CD4-positive, alpha-beta T cell (primary cell): Measurements from ENCODE around the gene KIF15. TPM values are rescaled to one million over a fixed set of nuclear protein-coding genes. Genes with fewer than 3 reads are reported as not detected.

Experiments used
- ATAC-seq: fragments of 200-7000 bp; cut with Tn5 transposase; one replicate; pipeline ENCODE4 v1.10.0; 2022; ENCODE audit warnings: mild to moderate bottlenecking; ENCODE audit not compliant: poor library complexity
- CTCF ChIA-PET: fragments of 350-600 bp; sonication (Branson Sonifier 250); formaldehyde crosslinking; loops from one replicate; lab custom pipeline; 2021; ENCODE audit warnings: antibody characterized with exemption, inconsistent platforms; lab: Charles Lee
- POLR2A ChIA-PET: fragments of 350-600 bp; sonication (Branson Sonifier 250); formaldehyde crosslinking; loops from one replicate; lab custom pipeline; 2021; ENCODE audit warnings: antibody characterized with exemption, inconsistent platforms; lab: Charles Lee
- DNase-seq, 14 experiments: peaks; one replicate each; pipeline ENCODE4 v3.0.0-alpha.2; 2013 to 2020; ENCODE audit warnings: mixed read lengths in 2 of 14
- H3K27ac ChIP-seq, 2 donors: one replicate each; pipeline versions ENCODE4 v1.5.1 to v1.7.0; 2013; ENCODE audit warnings: low read length in 2 of 2, low read depth in 1 of 2, mild to moderate bottlenecking in 1 of 2
- H3K27me3 ChIP-seq, 2 experiments: 1 replicate in 1 of 2; 2 replicates in 1 of 2; pipeline versions ENCODE4 v1.6.1 to v1.7.0; 2013; ENCODE audit warnings: low read length in 2 of 2, control low read depth in 1 of 2, mild to moderate bottlenecking in 1 of 2, moderate library complexity in 1 of 2; ENCODE audit not compliant: insufficient read depth in 2 of 2, control insufficient read depth in 1 of 2
- H3K36me3 ChIP-seq: one replicate; pipeline ENCODE4 v1.6.1; 2013; ENCODE audit warnings: low read length, control low read depth; ENCODE audit not compliant: insufficient read depth
- H3K4me1 ChIP-seq: one replicate; pipeline ENCODE4 v1.6.1; 2013; ENCODE audit warnings: low read length, control low read depth; ENCODE audit not compliant: insufficient read depth
- H3K4me3 ChIP-seq: one replicate; pipeline ENCODE4 v1.5.1; 2013; ENCODE audit warnings: mild to moderate bottlenecking, low read length, moderate library complexity
- H3K9me3 ChIP-seq, 2 experiments: 1 replicate in 1 of 2; 2 replicates in 1 of 2; pipeline versions ENCODE4 v1.6.1 to v1.7.0; 2013; ENCODE audit warnings: low read length in 2 of 2, mild to moderate bottlenecking in 2 of 2, control low read depth in 1 of 2, moderate library complexity in 1 of 2; ENCODE audit not compliant: control insufficient read depth in 1 of 2, insufficient read depth in 1 of 2
- H3K27ac Mint-ChIP-seq: one replicate; pipeline ENCODE4 v1.8.0; 2020; ENCODE audit warnings: mixed read lengths
- H3K27me3 Mint-ChIP-seq: one replicate; pipeline ENCODE4 v1.8.0; 2021; ENCODE audit warnings: mixed read lengths
- H3K36me3 Mint-ChIP-seq: one replicate; pipeline ENCODE4 v1.8.0; 2021; ENCODE audit warnings: low read depth, mixed read lengths
- H3K4me1 Mint-ChIP-seq: one replicate; pipeline ENCODE4 v1.8.0; 2021; ENCODE audit warnings: low read depth, mixed read lengths
- H3K4me3 Mint-ChIP-seq: one replicate; pipeline ENCODE4 v1.8.0; 2020; ENCODE audit warnings: mild to moderate bottlenecking, mixed read lengths
- H3K9me3 Mint-ChIP-seq: one replicate; pipeline ENCODE4 v1.8.0; 2020; ENCODE audit warnings: mixed read lengths
- intact Hi-C, 2 experiments: fragments of 100-400 bp; cut with DNase I in 1 of 2; cut with micrococcal nuclease in 1 of 2; formaldehyde crosslinking; loops; one replicate each; pipeline versions ENCODE4 v1.15.1 to v1.9.0; 2023 to 2025; cut with DNase I, micrococcal nuclease
- total RNA-seq, 174 experiments: library from RNA in 2 of 174; stranded (reverse) in 2 of 174; gene quantifications; one replicate each; pipeline ENCODE4 v1.2.3 and lab custom pipeline; 2021 to 2026
- TF ChIP-seq, protein P1 (sequence below): fragments of 200-600 bp; IDR thresholded peaks from one replicate; pipeline ENCODE4 v1.8.0; 2022; ENCODE audit warnings: antibody characterized with exemption, mild to moderate bottlenecking

The KIF15 gene
- total RNA-seq, 2 experiments from 2014 or later = 0.08 to 0.11 TPM

DNA sequence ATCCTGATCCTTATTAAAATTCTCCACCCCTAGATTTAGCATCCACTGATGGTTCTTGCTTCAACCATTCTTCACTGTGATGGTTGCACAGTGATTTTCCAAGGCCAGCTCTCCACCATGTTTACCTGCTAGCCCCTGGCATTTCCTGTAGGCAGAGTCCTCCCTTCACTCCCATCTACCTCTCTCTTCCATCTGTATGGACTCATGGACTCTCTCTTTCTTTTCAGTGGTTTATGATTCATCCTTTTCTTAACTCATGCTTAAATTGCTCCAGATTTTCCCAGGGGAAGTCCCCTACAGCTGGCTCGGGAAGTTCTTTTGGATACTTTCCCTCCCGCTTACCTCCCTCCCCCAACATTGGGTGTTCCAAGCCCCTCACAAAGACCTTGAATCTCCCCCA, 131.5 kb downstream of the KIF15 start:
- TF ChIP-seq, protein P1, sequence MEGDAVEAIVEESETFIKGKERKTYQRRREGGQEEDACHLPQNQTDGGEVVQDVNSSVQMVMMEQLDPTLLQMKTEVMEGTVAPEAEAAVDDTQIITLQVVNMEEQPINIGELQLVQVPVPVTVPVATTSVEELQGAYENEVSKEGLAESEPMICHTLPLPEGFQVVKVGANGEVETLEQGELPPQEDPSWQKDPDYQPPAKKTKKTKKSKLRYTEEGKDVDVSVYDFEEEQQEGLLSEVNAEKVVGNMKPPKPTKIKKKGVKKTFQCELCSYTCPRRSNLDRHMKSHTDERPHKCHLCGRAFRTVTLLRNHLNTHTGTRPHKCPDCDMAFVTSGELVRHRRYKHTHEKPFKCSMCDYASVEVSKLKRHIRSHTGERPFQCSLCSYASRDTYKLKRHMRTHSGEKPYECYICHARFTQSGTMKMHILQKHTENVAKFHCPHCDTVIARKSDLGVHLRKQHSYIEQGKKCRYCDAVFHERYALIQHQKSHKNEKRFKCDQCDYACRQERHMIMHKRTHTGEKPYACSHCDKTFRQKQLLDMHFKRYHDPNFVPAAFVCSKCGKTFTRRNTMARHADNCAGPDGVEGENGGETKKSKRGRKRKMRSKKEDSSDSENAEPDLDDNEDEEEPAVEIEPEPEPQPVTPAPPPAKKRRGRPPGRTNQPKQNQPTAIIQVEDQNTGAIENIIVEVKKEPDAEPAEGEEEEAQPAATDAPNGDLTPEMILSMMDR = no peak
- Mint-ChIP-seq H3K4me1 (no peaks in the 10 kb centered on the region), H3K27me3 (no peaks in the 10 kb centered on the region), H3K4me3 (no peak overlapping the region), H3K9me3 (no peaks in the 10 kb centered on the region), H3K27ac (no peak overlapping the region), H3K36me3 (no peaks in the 10 kb centered on the region)
- DNase-seq (no peak), ATAC-seq (no peak)
- ChIA-PET CTCF (no interaction called here), POLR2A (no interaction called here)
- Histone ChIP-seq H3K9me3 (no peaks in the 10 kb centered on the region), H3K4me3 (no peak overlapping the region), H3K36me3 (no peaks in the 10 kb centered on the region), H3K4me1 (no peaks in the 10 kb centered on the region), H3K27me3 (no peaks in the 10 kb centered on the region), H3K27ac (no peak overlapping the region)
- intact Hi-C loops = no loop called here

- intact Hi-C loops = no loop called here
- ChIA-PET POLR2A (no interaction called here), CTCF (no interaction called here)
- Mint-ChIP-seq H3K4me3 (no peak overlapping the region), H3K9me3 (no peaks in the 10 kb centered on the region), H3K36me3 (no peaks in the 10 kb centered on the region), H3K4me1 (no peaks in the 10 kb centered on the region), H3K27me3 (peaks cover 7% of the 10 kb centered on the region), H3K27ac (no peak overlapping the region)
- no peak overlapping the region for H3K4me3 ChIP-seq
- no peaks in the 10 kb centered on the region for H3K36me3 ChIP-seq
- no peaks in the 10 kb centered on the region for H3K4me1 ChIP-seq
- H3K9me3 ChIP-seq = no peaks in the 10 kb centered on the region
- peaks cover 0 to 5% of the 10 kb centered on the region in 2 experiments for H3K27me3 ChIP-seq
- no peak for ATAC-seq
- TF ChIP-seq, protein P1 = no peak
- no peak overlapping the region for H3K27ac ChIP-seq
- no peak for DNase-seq
Measured at GRCh38 chr3:44894485-44894884, 132.9 kb downstream of the KIF15 start.

DNA sequence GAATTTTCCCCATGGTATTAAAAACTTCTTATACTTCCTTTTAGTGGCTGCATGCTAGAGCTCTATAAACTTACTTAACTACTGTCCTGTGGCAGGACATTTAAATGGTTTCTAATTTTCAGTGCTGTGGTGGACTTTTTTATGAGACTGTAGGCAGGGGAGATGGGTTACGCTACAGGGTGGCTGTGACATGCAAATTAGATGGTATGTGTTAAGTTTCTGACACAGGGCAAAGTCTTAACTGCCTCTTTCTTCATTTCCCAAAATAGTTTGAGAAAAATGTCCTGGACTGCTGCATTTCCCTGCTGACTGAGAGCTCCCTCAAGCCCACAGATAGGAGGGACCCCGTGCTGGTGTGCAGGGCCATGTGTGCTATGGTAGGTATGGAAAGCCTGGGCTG, 134.8 kb downstream of the KIF15 start:
- TF ChIP-seq, protein P1 = no peak
- H3K9me3 ChIP-seq = no peaks in the 10 kb centered on the region
- CTCF ChIA-PET = no interaction called here
- POLR2A ChIA-PET = no interaction called here
- no peak for DNase-seq
- Mint-ChIP-seq H3K36me3 (no peaks in the 10 kb centered on the region), H3K9me3 (no peaks in the 10 kb centered on the region), H3K4me1 (no peaks in the 10 kb centered on the region), H3K27ac (no peak overlapping the region), H3K27me3 (peaks cover 18% of the 10 kb centered on the region), H3K4me3 (no peak overlapping the region)
- no peak overlapping the region for H3K27ac ChIP-seq
- H3K27me3 ChIP-seq = peaks cover 0 to 5% of the 10 kb centered on the region in 2 experiments
- no peaks in the 10 kb centered on the region for H3K36me3 ChIP-seq
- ATAC-seq = no peak
- intact Hi-C loops = no loop called here
- no peak overlapping the region for H3K4me3 ChIP-seq
- H3K4me1 ChIP-seq = no peaks in the 10 kb centered on the region
